Adrenal gland (tissue), 12 donors: ENCODE data around the gene ATP5F1B. TPM values are rescaled to one million over a fixed set of nuclear protein-coding genes. Genes with fewer than 3 reads are reported as not detected.

Experiments
- DNase-seq, 7 donors: peaks; one replicate each; pipeline ENCODE4 v3.0.0-alpha.2; 2019 to 2020
- H3K27ac ChIP-seq, 5 donors: fragments of 200-600 bp; sonication (generic) in 4 of 5; 1 replicate in 3 of 5; 2 replicates in 2 of 5; pipeline versions ENCODE4 v1.5.1 to v1.8.0; 2016 to 2020; ENCODE audit warnings: mild to moderate bottlenecking in 1 of 5
- H3K27me3 ChIP-seq: fragments of 200-600 bp; 2 replicates; pipeline ENCODE4 v1.8.0; 2021
- H3K36me3 ChIP-seq, 2 donors: fragments of 200-600 bp; replicated peaks in 1 of 2; 1 replicate in 1 of 2; 2 replicates in 1 of 2; pipeline versions ENCODE4 v1.5.1 to v1.8.0; 2018 to 2022
- H3K4me1 ChIP-seq, 2 donors: fragments of 200-600 bp; replicated peaks in 1 of 2; 1 replicate in 1 of 2; 2 replicates in 1 of 2; pipeline versions ENCODE4 v1.5.1 to v1.8.0; 2018 to 2021
- H3K4me3 ChIP-seq, 4 donors: fragments of 200-600 bp; sonication (generic) in 3 of 4; one replicate each; pipeline ENCODE4 v1.5.1; 2016 to 2018
- H3K9me3 ChIP-seq, 3 donors: fragments of 200-600 bp; sonication (generic) in 1 of 3; replicated peaks in 1 of 3; 1 replicate in 2 of 3; 2 replicates in 1 of 3; pipeline versions ENCODE4 v1.5.1 to v1.8.0; 2016 to 2021
- CTCF ChIP-seq, 6 experiments: fragments of 450-650 bp in 4 of 6; fragments of 200-600 bp in 2 of 6; sonication (generic) in 1 of 6; IDR thresholded peaks; 1 replicate in 5 of 6; 2 replicates in 1 of 6; pipeline versions ENCODE4 v1.5.1 to v1.8.0; 2016 to 2021; ENCODE audit warnings: antibody characterized with exemption in 6 of 6, mild to moderate bottlenecking in 2 of 6, moderate library complexity in 1 of 6
- POLR2A ChIP-seq, 2 donors: fragments of 450-650 bp; IDR thresholded peaks; one replicate each; pipeline ENCODE4 v1.6.1; 2017; ENCODE audit warnings: antibody characterized with exemption in 2 of 2, mild to moderate bottlenecking in 2 of 2, moderate library complexity in 1 of 2
- WGBS, 4 donors: extraction: QIAGEN DNeasy Blood & Tissue Kit in 2 of 4; methylation state at CpG; one replicate each; pipeline versions ENCODE4 v1.1.5 to v1.1.7; 2013 to 2017; 5-methylcytosine and 5-hydroxymethylcytosine counted together
- intact Hi-C, 2 donors: fragments of 100-400 bp; cut with DNase I; formaldehyde crosslinking; loops; one replicate each; pipeline versions ENCODE4 v1.14.1 to v1.15.0; 2022 to 2023
- polyA plus RNA-seq, 3 donors: library from polyadenylated mRNA; stranded (reverse); fragments of 200-250 nt in 2 of 3; fragments of 350-450 nt in 1 of 3; fragmentation: Illumina TruSeq in 1 of 3; extraction: RNeasy Lipid Tissue Mini Kit (QIAGEN cat#74804) in 1 of 3; gene quantifications; one replicate each; pipeline ENCODE4 v1.2.3, GENCODE V29; 2013 to 2014
- total RNA-seq, 9 donors: library from RNA; depleted of rRNA in 4 of 9; stranded (reverse); fragments of >200 nt in 4 of 9; fragments of 120-200 nt in 1 of 9; fragmentation: NEBNext Ultra II Directional in 1 of 9; extraction: Animal tissue kit (Norgen Biotek cat#: 25700) in 1 of 9; gene quantifications; one replicate each; pipeline versions ENCODE4 v1.1.0 to v1.2.4, GENCODE V29; 2013 to 2023
- donor health status: healthy with polysubstance abuse.
- donor health status: Bipolar disorder and iron deficiency.
- donor health status: DM: yes; HTN: yes; CAD: no.
- donor health status: DM: no; HTN: no; CAD: no.
- donor health status: DM: no; HTN: no; CAD: no.
- donor health status: DM: yes; HTN: yes; CAD: no.

Gene ATP5F1B
- total and polyA plus RNA-seq, 12 donors, result 306 to 1,296 (median 754) TPM

- Histone ChIP-seq H3K27me3 (no peaks in the 10 kb centered on the region), H3K4me1 (peaks cover 23 to 32% of the 10 kb centered on the region in 2 donors), H3K9me3 (no peaks in the 10 kb centered on the region), H3K4me3 (peak within 1 kb of the TSS; percentile 11 to 95 (median 90)), H3K27ac (peak within 1 kb of the TSS; percentile 92 to 100 (median 99)), H3K36me3 (no peaks in the 10 kb centered on the region)
- intact Hi-C loops, result loop anchor here in 1 of 2 donors (5.0 kb wide), 1 partner anchor 56 kb away; the partner anchor contains the start of gene BAZ2A
- TF ChIP-seq POLR2A (IDR thresholded peaks at IDR 0.05) (peak; percentile 91 to 95), CTCF (IDR thresholded peaks at IDR 0.05) (peak in 1 of 6 experiments; percentile 13)
- WGBS, 4 donors, result 0 to 1% (median 0%) methylated on average over 39 to 64 of the region's 64 CpGs
- peak; percentile 98 to 99 (median 99) for DNase-seq
These were observed 42.5 kb upstream of the ATP5F1B start, which contains the start of gene PTGES3 for GRCh38 chr12:56688129-56688845. Gene PTGES3 (minus strand): TSS chr12:56688284. CDS start chr12:56687999, 285 bp downstream.

- H3K4me1 ChIP-seq, result peaks cover 31 to 39% of the 10 kb centered on the region in 2 donors
- H3K27ac ChIP-seq, result peak overlapping the region; percentile 92 to 100 (median 99)
These were observed 41.7 kb upstream of the ATP5F1B start for GRCh38 chr12:56687223-56688128.

GRCh38 chr12:56684745-56685359 lies 39.1 kb upstream of the ATP5F1B start:
- H3K27ac ChIP-seq, result peak overlapping the region; percentile 46 to 100 (median 53)
- H3K27me3 ChIP-seq, result no peaks in the 10 kb centered on the region
- H3K36me3 ChIP-seq, result peaks cover 0 to 9% of the 10 kb centered on the region in 2 donors
- no peak for TF ChIP-seq CTCF (IDR thresholded peaks at IDR 0.05)
- no peak for TF ChIP-seq POLR2A (IDR thresholded peaks at IDR 0.05)
- H3K4me3 ChIP-seq, result peak overlapping the region in 1 of 4 donors; percentile 94
- H3K9me3 ChIP-seq, result no peaks in the 10 kb centered on the region
- 15 to 28% (median 17%) methylated on average over 8 of the region's 8 CpGs for WGBS, 4 donors
- DNase-seq, result peak in 1 of 7 donors; percentile 48
- peaks cover 31 to 60% of the 10 kb centered on the region in 2 donors for H3K4me1 ChIP-seq
- intact Hi-C loops, result loop anchor here in 1 of 2 donors (5.0 kb wide), 1 partner anchor 53 kb away; the partner anchor contains the start of gene BAZ2A

More at GRCh38 chr12:56687223-56688128, 41.7 kb upstream of the ATP5F1B start:
- DNase-seq, result peak; percentile 60 to 83 (median 69)
- intact Hi-C loops, result loop anchor here in 1 of 2 donors (5.0 kb wide), 1 partner anchor 55 kb away; the partner anchor contains the start of gene BAZ2A
- no peaks in the 10 kb centered on the region for H3K27me3 ChIP-seq
- H3K36me3 ChIP-seq, result no peaks in the 10 kb centered on the region
- no peaks in the 10 kb centered on the region for H3K9me3 ChIP-seq
- 0 to 1% (median 0%) methylated on average over 21 to 62 of the region's 62 CpGs for WGBS, 4 donors
- H3K4me3 ChIP-seq, result peak overlapping the region; percentile 6 to 95 (median 90)
- TF ChIP-seq POLR2A (IDR thresholded peaks at IDR 0.05) (peak in 1 of 2 donors; percentile 31), CTCF (IDR thresholded peaks at IDR 0.05) (peak in 1 of 6 experiments; percentile 2)
